WTC11 (cell line): ENCODE results near the gene DCUN1D3. TPM values are rescaled to one million over a fixed set of nuclear protein-coding genes. Genes with fewer than 3 reads are reported as not detected.
A peak's percentile ranks its signal among the peaks of the same experiment; 100 is the strongest.

Source experiments
- ATAC-seq: fragments of 200-7000 bp; cut with Tn5 transposase; 2 replicates; pipeline ENCODE4 v1.10.0; 2021; ENCODE audit warnings: mild to moderate bottlenecking, moderate library complexity
- CTCF ChIA-PET: fragments of 300-600 bp; sonication (Branson Sonifier 250); formaldehyde crosslinking; loops from one replicate; lab custom pipeline; 2021; ENCODE audit warnings: antibody characterized with exemption; lab: Charles Lee
- POLR2A ChIA-PET: fragments of 350-600 bp; sonication (Branson Sonifier 250); formaldehyde crosslinking; loops from one replicate; lab custom pipeline; 2021; ENCODE audit warnings: antibody characterized with exemption; lab: Charles Lee
- DNase-seq: peaks from one replicate; pipeline ENCODE4 v3.0.0; 2021; ENCODE audit warnings: low spot score
- H3K27ac Mint-ChIP-seq: 2 replicates; pipeline ENCODE4 v1.8.0; 2021; ENCODE audit warnings: mixed read lengths
- H3K27me3 Mint-ChIP-seq: 2 replicates; pipeline ENCODE4 v1.8.0; 2021; ENCODE audit warnings: low read depth, mild to moderate bottlenecking, moderate library complexity, mixed read lengths
- H3K36me3 Mint-ChIP-seq: 2 replicates; pipeline ENCODE4 v1.8.0; 2021; ENCODE audit warnings: mixed read lengths
- H3K4me1 Mint-ChIP-seq: 2 replicates; pipeline ENCODE4 v1.8.0; 2022; ENCODE audit warnings: mixed read lengths
- H3K4me3 Mint-ChIP-seq: 2 replicates; pipeline ENCODE4 v1.8.0; 2021; ENCODE audit warnings: mild to moderate bottlenecking, moderate library complexity, mixed read lengths
- H3K9me3 Mint-ChIP-seq: 2 replicates; pipeline ENCODE4 v1.8.0; 2021; ENCODE audit warnings: mixed read lengths
- ELF4 ChIP-seq: sonication (generic); formaldehyde crosslinking; IDR thresholded peaks from 2 replicates; pipeline ENCODE4 v1.8.1; 2022; ENCODE audit warnings: low read depth, mild to moderate bottlenecking, moderate library complexity, missing genetic modification reagents
- MYBL2 ChIP-seq: sonication (generic); formaldehyde crosslinking; IDR thresholded peaks from 2 replicates; pipeline ENCODE4 v1.8.1; 2023; ENCODE audit warnings: mild to moderate bottlenecking, moderate library complexity, missing genetic modification reagents
- ZNF396 ChIP-seq: fragments of 250-450 bp; sonication (Bioruptor Pico); IDR thresholded peaks from 2 replicates; pipeline ENCODE4 v1.8.0; 2021; ENCODE audit warnings: mild to moderate bottlenecking, moderate library complexity, borderline replicate concordance
- total RNA-seq: library from RNA; stranded (reverse); gene quantifications from 3 replicates; pipeline ENCODE4 v1.2.3, GENCODE V29; 2021
- TF ChIP-seq, protein P1 (sequence below): sonication (generic); formaldehyde crosslinking; IDR thresholded peaks from 2 replicates; pipeline ENCODE4 v1.8.1; 2022; ENCODE audit warnings: mild to moderate bottlenecking, moderate library complexity, missing genetic modification reagents
- TF ChIP-seq, protein P2 (sequence below): fragments of 250-450 bp; sonication (Bioruptor Pico); IDR thresholded peaks from 2 replicates; pipeline ENCODE4 v1.9.0; 2021; ENCODE audit warnings: mild to moderate bottlenecking
- TF ChIP-seq, protein P3 (sequence below): fragments of 250-450 bp; sonication (Bioruptor Pico); IDR thresholded peaks from 2 replicates; pipeline ENCODE4 v1.9.0; 2021; ENCODE audit warnings: mild to moderate bottlenecking, borderline replicate concordance
- TF ChIP-seq, protein P4 (sequence below): sonication (generic); formaldehyde crosslinking; IDR thresholded peaks from 2 replicates; pipeline ENCODE4 v1.8.0; 2022; ENCODE audit warnings: mild to moderate bottlenecking, missing genetic modification reagents
- TF ChIP-seq, protein P5 (sequence below): fragments of 250-450 bp; sonication (Bioruptor Pico); IDR thresholded peaks from 2 replicates; pipeline ENCODE4 v1.8.0; 2021; ENCODE audit warnings: mild to moderate bottlenecking
- TF ChIP-seq, protein P6 (sequence below): sonication (generic); formaldehyde crosslinking; IDR thresholded peaks from 2 replicates; pipeline ENCODE4 v1.8.1; 2023; ENCODE audit warnings: mild to moderate bottlenecking, missing genetic modification reagents, moderate library complexity

Gene DCUN1D3
- total RNA-seq, 1 experiment from 2014 or later: 14.7 TPM

DNA sequence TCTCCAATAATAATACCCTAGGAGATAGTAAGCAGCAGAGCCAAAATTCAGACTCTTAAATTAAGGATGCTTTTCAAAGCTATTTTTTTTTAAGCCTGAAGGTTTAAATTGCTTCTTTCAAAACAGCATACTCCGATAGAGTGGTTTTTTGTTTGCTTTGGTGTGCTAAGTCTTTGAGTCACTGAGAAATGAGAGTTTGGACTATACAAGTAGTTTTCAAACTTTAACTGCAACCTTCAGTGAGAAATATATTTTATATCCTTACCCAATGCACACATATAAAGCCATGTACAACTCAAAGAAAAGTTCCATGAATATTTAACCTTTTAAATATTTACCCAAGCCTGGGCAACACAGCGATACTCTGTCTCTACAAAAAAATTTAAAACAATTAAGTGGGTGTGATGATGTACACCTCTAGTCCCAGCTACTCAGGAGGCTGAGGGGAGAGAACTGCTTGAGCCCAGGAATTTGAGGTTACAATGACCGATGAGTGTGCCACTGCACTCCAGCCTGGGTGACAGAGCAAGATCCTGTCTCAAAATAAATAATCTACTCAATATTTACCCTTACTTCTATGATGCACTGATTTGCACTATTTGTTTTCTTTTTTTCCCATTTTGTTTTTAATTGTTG lies 19.2 kb downstream of the DCUN1D3 start:
- no peak for ATAC-seq
- CTCF ChIA-PET: no interaction called here
- H3K27ac Mint-ChIP-seq: peak overlapping the region; percentile 52; the same call in 1 of the 2 replicates

More for the DNA sequence above, 19.2 kb downstream of the DCUN1D3 start:
- Mint-ChIP-seq H3K4me3 (no peak overlapping the region), H3K36me3 (peaks cover 10% of the 10 kb centered on the region; the same call in 1 of the 2 replicates), H3K9me3 (0 out of 2 replicates have a peak, but pooled peaks cover 3% of the 10 kb centered on the region), H3K27me3 (no peaks in the 10 kb centered on the region), H3K4me1 (peaks cover 31% of the 10 kb centered on the region)
- no peak for DNase-seq
- POLR2A ChIA-PET: no interaction called here
- TF ChIP-seq ZNF396 (CRISPR knock-in tag) (no peak), MYBL2 (CRISPR knock-in tag) (no peak), ELF4 (CRISPR knock-in tag) (no peak)
- TF ChIP-seq, protein P1, sequence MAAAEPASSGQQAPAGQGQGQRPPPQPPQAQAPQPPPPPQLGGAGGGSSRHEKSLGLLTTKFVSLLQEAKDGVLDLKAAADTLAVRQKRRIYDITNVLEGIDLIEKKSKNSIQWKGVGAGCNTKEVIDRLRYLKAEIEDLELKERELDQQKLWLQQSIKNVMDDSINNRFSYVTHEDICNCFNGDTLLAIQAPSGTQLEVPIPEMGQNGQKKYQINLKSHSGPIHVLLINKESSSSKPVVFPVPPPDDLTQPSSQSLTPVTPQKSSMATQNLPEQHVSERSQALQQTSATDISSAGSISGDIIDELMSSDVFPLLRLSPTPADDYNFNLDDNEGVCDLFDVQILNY (CRISPR knock-in tag): no peak
- TF ChIP-seq, protein P2, sequence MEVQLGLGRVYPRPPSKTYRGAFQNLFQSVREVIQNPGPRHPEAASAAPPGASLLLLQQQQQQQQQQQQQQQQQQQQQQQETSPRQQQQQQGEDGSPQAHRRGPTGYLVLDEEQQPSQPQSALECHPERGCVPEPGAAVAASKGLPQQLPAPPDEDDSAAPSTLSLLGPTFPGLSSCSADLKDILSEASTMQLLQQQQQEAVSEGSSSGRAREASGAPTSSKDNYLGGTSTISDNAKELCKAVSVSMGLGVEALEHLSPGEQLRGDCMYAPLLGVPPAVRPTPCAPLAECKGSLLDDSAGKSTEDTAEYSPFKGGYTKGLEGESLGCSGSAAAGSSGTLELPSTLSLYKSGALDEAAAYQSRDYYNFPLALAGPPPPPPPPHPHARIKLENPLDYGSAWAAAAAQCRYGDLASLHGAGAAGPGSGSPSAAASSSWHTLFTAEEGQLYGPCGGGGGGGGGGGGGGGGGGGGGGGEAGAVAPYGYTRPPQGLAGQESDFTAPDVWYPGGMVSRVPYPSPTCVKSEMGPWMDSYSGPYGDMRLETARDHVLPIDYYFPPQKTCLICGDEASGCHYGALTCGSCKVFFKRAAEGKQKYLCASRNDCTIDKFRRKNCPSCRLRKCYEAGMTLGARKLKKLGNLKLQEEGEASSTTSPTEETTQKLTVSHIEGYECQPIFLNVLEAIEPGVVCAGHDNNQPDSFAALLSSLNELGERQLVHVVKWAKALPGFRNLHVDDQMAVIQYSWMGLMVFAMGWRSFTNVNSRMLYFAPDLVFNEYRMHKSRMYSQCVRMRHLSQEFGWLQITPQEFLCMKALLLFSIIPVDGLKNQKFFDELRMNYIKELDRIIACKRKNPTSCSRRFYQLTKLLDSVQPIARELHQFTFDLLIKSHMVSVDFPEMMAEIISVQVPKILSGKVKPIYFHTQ (CRISPR knock-in tag): no peak
- TF ChIP-seq, protein P3, sequence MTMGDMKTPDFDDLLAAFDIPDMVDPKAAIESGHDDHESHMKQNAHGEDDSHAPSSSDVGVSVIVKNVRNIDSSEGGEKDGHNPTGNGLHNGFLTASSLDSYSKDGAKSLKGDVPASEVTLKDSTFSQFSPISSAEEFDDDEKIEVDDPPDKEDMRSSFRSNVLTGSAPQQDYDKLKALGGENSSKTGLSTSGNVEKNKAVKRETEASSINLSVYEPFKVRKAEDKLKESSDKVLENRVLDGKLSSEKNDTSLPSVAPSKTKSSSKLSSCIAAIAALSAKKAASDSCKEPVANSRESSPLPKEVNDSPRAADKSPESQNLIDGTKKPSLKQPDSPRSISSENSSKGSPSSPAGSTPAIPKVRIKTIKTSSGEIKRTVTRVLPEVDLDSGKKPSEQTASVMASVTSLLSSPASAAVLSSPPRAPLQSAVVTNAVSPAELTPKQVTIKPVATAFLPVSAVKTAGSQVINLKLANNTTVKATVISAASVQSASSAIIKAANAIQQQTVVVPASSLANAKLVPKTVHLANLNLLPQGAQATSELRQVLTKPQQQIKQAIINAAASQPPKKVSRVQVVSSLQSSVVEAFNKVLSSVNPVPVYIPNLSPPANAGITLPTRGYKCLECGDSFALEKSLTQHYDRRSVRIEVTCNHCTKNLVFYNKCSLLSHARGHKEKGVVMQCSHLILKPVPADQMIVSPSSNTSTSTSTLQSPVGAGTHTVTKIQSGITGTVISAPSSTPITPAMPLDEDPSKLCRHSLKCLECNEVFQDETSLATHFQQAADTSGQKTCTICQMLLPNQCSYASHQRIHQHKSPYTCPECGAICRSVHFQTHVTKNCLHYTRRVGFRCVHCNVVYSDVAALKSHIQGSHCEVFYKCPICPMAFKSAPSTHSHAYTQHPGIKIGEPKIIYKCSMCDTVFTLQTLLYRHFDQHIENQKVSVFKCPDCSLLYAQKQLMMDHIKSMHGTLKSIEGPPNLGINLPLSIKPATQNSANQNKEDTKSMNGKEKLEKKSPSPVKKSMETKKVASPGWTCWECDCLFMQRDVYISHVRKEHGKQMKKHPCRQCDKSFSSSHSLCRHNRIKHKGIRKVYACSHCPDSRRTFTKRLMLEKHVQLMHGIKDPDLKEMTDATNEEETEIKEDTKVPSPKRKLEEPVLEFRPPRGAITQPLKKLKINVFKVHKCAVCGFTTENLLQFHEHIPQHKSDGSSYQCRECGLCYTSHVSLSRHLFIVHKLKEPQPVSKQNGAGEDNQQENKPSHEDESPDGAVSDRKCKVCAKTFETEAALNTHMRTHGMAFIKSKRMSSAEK (CRISPR knock-in tag): no peak
- TF ChIP-seq, protein P4, sequence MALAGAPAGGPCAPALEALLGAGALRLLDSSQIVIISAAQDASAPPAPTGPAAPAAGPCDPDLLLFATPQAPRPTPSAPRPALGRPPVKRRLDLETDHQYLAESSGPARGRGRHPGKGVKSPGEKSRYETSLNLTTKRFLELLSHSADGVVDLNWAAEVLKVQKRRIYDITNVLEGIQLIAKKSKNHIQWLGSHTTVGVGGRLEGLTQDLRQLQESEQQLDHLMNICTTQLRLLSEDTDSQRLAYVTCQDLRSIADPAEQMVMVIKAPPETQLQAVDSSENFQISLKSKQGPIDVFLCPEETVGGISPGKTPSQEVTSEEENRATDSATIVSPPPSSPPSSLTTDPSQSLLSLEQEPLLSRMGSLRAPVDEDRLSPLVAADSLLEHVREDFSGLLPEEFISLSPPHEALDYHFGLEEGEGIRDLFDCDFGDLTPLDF (CRISPR knock-in tag): no peak
- TF ChIP-seq, protein P5, sequence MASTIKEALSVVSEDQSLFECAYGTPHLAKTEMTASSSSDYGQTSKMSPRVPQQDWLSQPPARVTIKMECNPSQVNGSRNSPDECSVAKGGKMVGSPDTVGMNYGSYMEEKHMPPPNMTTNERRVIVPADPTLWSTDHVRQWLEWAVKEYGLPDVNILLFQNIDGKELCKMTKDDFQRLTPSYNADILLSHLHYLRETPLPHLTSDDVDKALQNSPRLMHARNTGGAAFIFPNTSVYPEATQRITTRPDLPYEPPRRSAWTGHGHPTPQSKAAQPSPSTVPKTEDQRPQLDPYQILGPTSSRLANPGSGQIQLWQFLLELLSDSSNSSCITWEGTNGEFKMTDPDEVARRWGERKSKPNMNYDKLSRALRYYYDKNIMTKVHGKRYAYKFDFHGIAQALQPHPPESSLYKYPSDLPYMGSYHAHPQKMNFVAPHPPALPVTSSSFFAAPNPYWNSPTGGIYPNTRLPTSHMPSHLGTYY (CRISPR knock-in tag): no peak
- TF ChIP-seq, protein P6, sequence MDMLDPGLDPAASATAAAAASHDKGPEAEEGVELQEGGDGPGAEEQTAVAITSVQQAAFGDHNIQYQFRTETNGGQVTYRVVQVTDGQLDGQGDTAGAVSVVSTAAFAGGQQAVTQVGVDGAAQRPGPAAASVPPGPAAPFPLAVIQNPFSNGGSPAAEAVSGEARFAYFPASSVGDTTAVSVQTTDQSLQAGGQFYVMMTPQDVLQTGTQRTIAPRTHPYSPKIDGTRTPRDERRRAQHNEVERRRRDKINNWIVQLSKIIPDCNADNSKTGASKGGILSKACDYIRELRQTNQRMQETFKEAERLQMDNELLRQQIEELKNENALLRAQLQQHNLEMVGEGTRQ (CRISPR knock-in tag): no peak
